Kidney glomerular epithelial cell (primary cell): ENCODE measurements around the gene ADGRV1.
"Not testable (repeated sequence)": the region's sequence is repeated elsewhere in the genome, so short reads cannot be mapped to it uniquely, and the experiment has no call there.

Source experiments
- DNase-seq: peaks from one replicate; lab custom pipeline; 2025; lab: John Stamatoyannopoulos, UW

Gene ADGRV1

DNA sequence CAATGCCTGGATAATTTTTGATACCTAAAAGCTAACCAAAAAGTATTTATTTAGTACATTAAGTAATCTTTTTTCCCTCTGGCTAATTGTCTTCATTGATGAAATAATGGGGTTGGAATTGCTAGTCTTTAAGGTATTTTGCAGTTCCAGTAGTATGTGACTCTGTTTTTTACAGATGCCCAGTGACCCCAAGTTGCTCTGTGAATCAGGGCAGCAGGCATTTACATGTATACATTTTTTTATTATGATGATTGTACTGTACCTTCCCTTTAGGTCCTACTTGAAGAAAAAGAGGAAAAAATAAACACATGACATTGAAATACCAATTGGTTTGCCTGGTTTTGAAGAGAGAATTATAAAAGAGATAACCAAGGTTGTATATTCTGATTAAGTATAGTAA lies 385.5 kb downstream of the ADGRV1 start:
- DNase-seq: no peak

- no peak for DNase-seq
These were observed 389.1 kb downstream of the ADGRV1 start for GRCh38 chr5:90947667-90948066.

DNA sequence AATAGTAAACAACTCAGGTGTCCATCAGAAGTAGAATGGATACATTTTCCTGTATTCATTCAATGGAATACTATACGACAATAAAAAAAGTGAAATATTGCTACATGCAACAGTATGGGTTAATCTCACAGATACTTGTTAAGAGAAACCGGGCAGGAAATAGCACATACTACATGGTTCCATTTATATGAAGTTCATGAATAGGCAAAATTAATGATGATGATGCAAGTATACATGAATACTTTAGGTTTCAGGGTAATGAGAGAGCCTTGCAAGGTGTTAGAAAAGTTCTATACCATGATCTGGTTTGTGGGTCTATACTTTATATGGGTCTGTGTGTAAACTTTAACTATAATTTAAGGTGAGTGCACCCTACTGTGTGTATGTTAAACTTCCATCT lies 390.4 kb downstream of the ADGRV1 start:
- DNase-seq: no peak

- DNase-seq: peak; percentile 70
These were observed 391.1 kb downstream of the ADGRV1 start for GRCh38 chr5:90949469-90950358.

- no peak for DNase-seq
These were observed 396.5 kb downstream of the ADGRV1 start for GRCh38 chr5:90955001-90955635.

GRCh38 chr5:90956511-90957097 lies 398.0 kb downstream of the ADGRV1 start:
- no peak for DNase-seq

DNA sequence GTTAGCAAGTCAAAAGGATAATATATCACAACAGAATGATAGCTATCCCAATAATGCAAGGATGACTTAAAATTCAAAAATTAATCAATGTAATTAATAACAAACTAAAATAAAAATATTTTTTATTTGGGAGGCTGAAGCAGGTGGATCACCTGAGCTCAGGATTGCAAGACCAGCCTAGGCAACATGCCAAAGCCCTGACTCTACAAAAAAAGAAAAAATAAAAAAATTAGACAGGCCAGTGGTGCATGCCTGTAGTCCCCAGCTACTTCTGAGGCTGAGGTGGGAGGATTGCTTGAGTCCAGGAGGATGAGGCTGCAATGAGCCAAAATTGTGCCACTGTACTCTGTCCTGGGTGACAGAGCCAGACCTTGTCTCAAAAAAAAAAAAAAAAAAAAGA lies 399.3 kb downstream of the ADGRV1 start:
- DNase-seq: no peak

DNA sequence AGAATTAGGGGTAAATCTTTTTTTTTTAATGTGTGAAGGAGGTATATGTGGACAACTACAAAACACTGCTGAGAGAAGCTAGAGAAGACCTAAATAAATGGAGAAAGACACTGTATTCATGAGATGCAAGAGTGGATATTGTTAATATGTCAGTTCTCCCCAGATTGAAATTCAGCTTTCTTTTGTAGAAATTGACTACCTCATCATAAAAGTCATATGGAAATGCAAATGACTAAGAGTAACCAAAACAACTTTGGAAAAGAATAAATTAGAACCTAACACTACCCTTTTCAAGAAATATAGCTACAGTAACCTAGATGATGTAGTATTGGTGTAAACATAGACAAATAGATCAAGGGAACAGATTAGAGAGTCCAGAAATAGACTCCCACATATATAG lies 400.7 kb downstream of the ADGRV1 start:
- DNase-seq: no peak

DNA sequence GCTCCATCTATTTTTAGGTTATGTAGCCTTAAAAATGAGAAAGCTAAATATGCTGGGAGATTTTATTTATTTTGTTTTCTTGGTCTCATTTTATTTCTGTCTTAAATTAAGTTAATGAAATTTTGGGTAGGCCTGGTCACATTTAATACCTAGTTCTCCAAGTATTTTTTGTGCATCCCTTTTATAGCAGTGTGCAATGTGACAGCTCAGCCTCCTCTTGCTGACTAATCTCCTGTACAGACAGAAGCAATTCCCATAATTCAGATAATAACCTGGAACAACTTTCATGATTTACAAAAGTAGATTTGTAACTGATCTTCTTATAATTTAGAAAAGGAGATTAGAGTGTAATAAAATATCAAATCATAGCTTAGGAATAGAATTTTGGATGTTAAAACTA lies 403.9 kb downstream of the ADGRV1 start:
- no peak for DNase-seq

GRCh38 chr5:90965110-90965685 lies 406.6 kb downstream of the ADGRV1 start:
- DNase-seq: no peak

GRCh38 chr5:90967443-90967842 lies 408.8 kb downstream of the ADGRV1 start:
- no peak for DNase-seq

DNA sequence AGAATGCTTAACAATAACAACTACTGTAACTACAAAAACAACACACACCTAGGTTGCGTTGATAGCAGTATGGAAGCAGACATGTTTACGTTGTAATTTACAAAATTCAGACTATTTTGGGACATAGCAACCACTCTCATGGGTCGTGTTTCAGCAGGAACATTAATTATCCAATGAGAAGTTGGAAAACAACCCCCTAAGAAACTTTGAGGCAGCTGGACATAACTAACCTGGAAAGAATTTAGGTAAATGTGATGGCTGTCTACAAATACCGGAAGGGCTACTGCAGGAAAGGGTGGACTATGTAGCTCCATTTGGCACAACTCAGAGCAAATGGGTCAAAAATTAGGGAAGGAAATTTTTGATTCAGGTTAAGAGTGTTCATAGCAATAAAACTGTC lies 409.3 kb downstream of the ADGRV1 start:
- no peak for DNase-seq

DNA sequence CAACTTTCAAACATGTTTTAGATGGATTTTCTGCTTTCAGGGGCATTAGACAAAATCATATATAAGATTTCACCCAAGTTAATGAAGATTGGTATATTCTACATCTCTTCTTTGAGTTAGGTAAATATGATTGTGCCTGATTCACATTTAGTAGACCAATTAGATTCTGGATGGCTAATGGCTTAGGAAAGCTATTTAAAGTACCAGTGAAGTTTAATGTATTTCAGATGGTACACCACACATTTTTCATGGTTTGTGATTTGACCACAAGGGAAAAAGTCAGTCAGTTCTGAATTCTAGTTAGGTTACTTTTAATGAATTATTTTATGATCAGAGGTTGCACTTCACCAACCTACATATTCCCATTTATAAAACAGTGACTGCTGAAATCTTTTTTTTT lies 409.7 kb downstream of the ADGRV1 start:
- no peak for DNase-seq

DNA sequence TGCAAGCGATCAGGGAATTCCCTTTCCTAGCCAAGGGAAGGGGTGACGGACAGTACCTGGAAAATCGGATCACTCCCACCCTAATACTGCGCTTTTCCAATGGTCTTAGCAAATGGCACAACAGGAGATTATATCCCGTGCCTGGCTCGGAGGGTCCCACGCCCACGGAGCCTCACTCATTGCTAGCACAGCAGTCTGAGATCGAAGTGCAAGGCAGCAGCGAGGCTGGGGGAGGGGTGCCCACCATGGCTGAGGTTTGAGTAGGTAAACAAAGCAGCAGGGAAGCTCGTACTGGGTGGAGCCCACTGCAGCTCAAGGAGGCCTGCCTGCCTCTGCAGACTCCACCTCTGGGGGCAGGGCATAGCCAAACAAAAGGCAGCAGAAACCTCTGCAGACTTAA lies 411.3 kb downstream of the ADGRV1 start:
- DNase-seq: not testable (repeated sequence)

- DNase-seq: no peak
These were observed 422.6 kb downstream of the ADGRV1 start for GRCh38 chr5:90981177-90981576.

DNA sequence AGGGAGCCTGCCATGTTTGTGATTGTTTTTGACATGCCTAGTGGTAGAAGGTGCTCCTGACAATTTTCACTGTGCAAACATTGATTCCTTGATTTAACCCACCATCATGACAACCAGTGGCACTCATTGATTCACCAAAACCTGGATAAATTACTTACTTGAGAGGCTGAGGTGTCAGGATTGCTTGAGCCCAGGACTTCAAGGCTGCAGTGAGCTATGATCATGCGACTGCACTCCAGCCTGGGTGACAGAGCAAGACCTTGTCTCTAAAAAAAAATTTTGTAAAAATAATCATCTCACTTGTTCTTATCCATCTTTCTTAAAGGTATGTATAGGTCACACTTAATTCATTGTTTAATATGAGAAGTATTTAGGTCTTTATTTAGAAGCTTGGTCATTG lies 423.2 kb downstream of the ADGRV1 start:
- DNase-seq: no peak

DNA sequence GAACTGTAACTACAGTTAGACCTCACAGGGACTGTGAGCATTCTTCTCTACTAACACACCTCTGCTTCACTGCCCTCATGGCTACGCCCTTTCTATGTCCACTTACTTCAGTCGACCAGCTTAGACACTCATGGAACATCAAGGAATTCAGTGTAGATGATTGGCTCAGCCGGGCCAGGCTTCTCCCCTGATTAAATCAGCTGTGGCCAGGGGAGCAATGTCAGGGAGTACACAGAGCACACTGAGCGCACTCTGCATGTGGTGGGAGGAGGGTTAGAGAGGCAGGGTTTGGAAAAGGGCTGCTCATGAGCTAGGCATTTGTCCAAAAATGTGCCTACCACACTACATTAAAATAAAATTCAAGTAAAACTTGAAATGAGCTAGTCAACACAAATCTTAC lies 424.0 kb downstream of the ADGRV1 start:
- peak; percentile 87 for DNase-seq

DNA sequence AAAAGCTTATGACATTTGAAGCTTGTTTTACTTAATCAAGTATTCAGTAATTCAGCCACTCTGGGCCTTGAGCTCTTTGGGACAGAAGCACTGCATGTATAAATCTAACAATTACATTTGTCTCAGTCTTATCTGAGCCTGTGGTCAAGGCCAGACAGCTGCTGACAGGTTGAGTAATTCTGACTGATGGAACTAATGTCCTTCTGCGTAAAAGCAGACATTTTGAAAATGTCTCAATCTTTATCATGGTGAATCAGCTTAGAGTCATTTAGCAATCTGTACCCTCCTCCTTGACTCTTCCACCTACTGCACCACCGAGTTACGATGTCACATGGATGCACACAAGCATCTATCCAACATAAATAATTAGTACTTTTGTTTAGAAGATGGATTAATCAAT lies 424.6 kb downstream of the ADGRV1 start:
- DNase-seq: peak; percentile 80

DNA sequence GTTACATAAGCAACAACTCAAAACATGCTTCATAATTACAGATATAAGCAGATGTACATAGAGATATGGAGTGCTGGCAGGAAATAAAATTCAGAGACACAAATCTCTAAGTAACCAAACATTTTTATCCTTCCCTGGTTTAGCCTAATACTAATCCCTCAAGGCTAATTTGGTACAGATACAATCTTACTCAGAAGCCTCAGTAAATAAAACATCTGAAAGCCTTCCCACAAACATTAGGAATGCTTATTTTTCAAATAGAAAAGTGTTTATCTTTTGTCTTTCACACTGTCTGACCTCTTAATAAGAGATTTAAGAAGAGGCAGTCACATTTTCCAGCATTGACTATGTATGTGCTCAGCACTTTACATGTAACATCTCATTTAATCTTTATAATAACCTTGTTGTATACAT lies 425.1 kb downstream of the ADGRV1 start:
- DNase-seq: no peak

- DNase-seq: no peak
These were observed 426.7 kb downstream of the ADGRV1 start for GRCh38 chr5:90985341-90985740.

GRCh38 chr5:90987726-90988125 lies 429.1 kb downstream of the ADGRV1 start:
- no peak for DNase-seq

DNA sequence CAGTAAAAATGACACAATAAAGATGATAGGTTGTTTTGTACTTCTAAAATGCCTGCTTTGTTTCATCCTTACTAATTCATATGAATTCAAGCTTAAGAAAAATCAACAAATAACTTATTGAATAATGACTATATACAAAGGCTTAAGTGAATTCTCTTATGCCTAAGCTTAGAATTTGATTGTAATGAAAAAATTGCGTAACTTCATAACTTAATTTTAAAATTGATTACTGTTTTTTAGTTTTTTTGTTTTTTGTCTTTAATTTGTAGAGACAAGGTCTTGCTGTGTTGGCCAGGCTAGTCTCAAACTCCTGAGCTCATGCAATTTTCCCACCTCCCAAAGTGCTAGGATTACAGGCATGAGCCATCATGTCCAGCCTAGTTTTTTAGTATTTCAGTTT lies 432.6 kb downstream of the ADGRV1 start:
- DNase-seq: no peak

DNA sequence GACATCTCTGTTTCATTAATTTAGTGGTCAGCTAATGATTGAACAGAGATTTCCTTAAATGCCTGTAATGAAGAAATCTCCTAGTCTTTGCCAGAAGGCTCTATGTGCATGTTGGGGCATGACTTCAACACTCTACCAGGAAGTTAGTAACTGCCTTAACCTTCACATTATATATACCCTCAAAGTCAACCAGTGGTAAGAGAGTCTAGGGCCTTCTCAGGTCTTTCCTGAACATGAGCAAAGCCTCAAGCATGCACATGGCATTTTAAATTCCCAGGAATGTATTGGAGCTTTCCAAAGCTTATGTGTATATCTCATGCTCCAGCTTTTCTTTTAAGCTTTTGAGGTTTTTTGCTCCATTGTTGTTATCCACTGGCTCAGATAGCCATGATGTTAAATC lies 436.2 kb downstream of the ADGRV1 start:
- DNase-seq: no peak
